Islet of Langerhans (tissue), 1 donor: ENCODE data around the gene TRPM7.
A peak's percentile ranks its signal among the peaks of the same experiment; 100 is the strongest.
"Not testable (repeated sequence)": the region's sequence is repeated elsewhere in the genome, so short reads cannot be mapped to it uniquely, and the experiment has no call there.

Source experiments
- FAIRE-seq: peaks from one replicate; lab custom pipeline; 2011; peaks lifted over from hg19 to GRCh38; lab: Jason Lieb, UNC

TRPM7 gene

GRCh38 chr15:50686469-50687301, at the start of gene TRPM7:
TSS of gene TRPM7 (minus strand) at chr15:50686797. CDS start at chr15:50686533, 264 bp downstream.
- no peak for FAIRE-seq

GRCh38 chr15:50735156-50735555, 48.6 kb upstream of the TRPM7 start:
- no peak for FAIRE-seq

GRCh38 chr15:50726315-50726714, 39.7 kb upstream of the TRPM7 start:
- no peak for FAIRE-seq

GRCh38 chr15:50718700-50719125, 32.1 kb upstream of the TRPM7 start:
- no peak for FAIRE-seq

GRCh38 chr15:50712018-50712417, 25.4 kb upstream of the TRPM7 start:
- FAIRE-seq, result no peak

GRCh38 chr15:50710585-50710984, 24.0 kb upstream of the TRPM7 start:
- FAIRE-seq, result no peak

- no peak for FAIRE-seq
Measured at GRCh38 chr15:50707878-50708427, 21.4 kb upstream of the TRPM7 start.

GRCh38 chr15:50702762-50703334, 16.3 kb upstream of the TRPM7 start:
- peak; percentile 38 for FAIRE-seq

- FAIRE-seq, result no peak
Measured at GRCh38 chr15:50698101-50698500, 11.5 kb upstream of the TRPM7 start.

- FAIRE-seq, result no peak
Measured at GRCh38 chr15:50697109-50697797, 10.7 kb upstream of the TRPM7 start.

- not testable (repeated sequence) for FAIRE-seq
Measured at GRCh38 chr15:50694634-50695165, 8.1 kb upstream of the TRPM7 start.

- FAIRE-seq, result no peak
Measured at GRCh38 chr15:50687302-50687902, 805 bp upstream of the TRPM7 start.

- no peak for FAIRE-seq
Measured at GRCh38 chr15:50685976-50686468, 575 bp downstream of the TRPM7 start.

- no peak for FAIRE-seq
Measured at GRCh38 chr15:50685191-50685975, 1.2 kb downstream of the TRPM7 start.

- no peak for FAIRE-seq
Measured at GRCh38 chr15:50681467-50681866, 5.1 kb downstream of the TRPM7 start.

- no peak for FAIRE-seq
Measured at GRCh38 chr15:50676799-50677483, 9.7 kb downstream of the TRPM7 start.

- FAIRE-seq, result peak; percentile 90
Measured at GRCh38 chr15:50675535-50676144, 11.0 kb downstream of the TRPM7 start.

- no peak for FAIRE-seq
Measured at GRCh38 chr15:50670115-50670514, 16.5 kb downstream of the TRPM7 start.

- no peak for FAIRE-seq
Measured at GRCh38 chr15:50669611-50670010, 17.0 kb downstream of the TRPM7 start.

- FAIRE-seq, result no peak
Measured at GRCh38 chr15:50665938-50666337, 20.7 kb downstream of the TRPM7 start.
